GM12878 (cell line): Measurements from ENCODE around the gene MRPL1.

Experiments
- BACH1 ChIP-seq: fragments of 450-650 bp; IDR thresholded peaks from 2 replicates; pipeline ENCODE4 v1.6.1; 2017; ENCODE audit warnings: mild to moderate bottlenecking, borderline replicate concordance
- ESRRA ChIP-seq: IDR thresholded peaks from 2 replicates; pipeline ENCODE4 v1.6.1; 2012; ENCODE audit warnings: mild to moderate bottlenecking, low read length, improper control_type of control experiment
- EZH2 ChIP-seq: IDR thresholded peaks from 2 replicates; pipeline ENCODE4 v1.6.1; 2012; ENCODE audit warnings: low read depth, mild to moderate bottlenecking, control low read depth, inconsistent platforms, low read length, borderline replicate concordance; ENCODE audit not compliant: control insufficient read depth
- KDM1A ChIP-seq: fragments of 200-600 bp; sonication (generic); IDR thresholded peaks from 2 replicates; pipeline ENCODE4 v1.6.1; 2016; ENCODE audit warnings: borderline replicate concordance
- NKRF ChIP-seq: fragments of 450-650 bp; conservative IDR thresholded peaks from 2 replicates; pipeline ENCODE4 v1.6.1; 2017; ENCODE audit warnings: mild to moderate bottlenecking, moderate library complexity
- POLR2A ChIP-seq: IDR thresholded peaks from 2 replicates; pipeline ENCODE4 v1.6.1; 2011; ENCODE audit warnings: low read depth, mild to moderate bottlenecking, low read length
- RAD21 ChIP-seq: IDR thresholded peaks from 2 replicates; pipeline ENCODE4 v1.6.1; 2011; ENCODE audit warnings: mild to moderate bottlenecking, low read depth, low read length, moderate library complexity; ENCODE audit not compliant: insufficient read depth
- TCF12 ChIP-seq: IDR thresholded peaks from 2 replicates; pipeline ENCODE4 v1.6.1; 2011; ENCODE audit warnings: low read depth, mild to moderate bottlenecking, low read length
- TF ChIP-seq, protein P1 (sequence below): IDR thresholded peaks from 2 replicates; pipeline ENCODE4 v1.6.1; 2012; ENCODE audit warnings: low read depth, low read length, improper control_type of control experiment

DNA sequence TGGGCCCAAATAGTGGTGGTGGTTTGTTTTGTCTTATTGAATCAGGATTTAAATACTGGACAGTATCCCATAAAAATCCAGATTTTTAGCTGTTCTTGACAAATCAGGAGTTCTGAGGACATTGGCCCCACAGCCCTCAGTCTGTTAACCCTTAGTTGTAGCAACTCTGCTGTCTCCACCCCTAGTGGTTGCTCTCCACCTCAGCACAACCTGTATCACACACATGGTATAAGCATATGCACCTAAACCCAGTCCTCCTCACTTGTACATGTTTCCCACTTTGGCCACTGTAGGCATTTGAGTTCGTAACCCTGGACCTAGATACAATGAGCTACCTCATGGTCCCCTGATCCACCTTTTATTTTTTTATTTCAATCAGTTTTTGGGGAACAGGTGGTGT lies 75.9 kb downstream of the MRPL1 start:
- no peak for TF ChIP-seq EZH2
- TF ChIP-seq ESRRA: no peak
- TF ChIP-seq TCF12: no peak
- TF ChIP-seq, protein P1, sequence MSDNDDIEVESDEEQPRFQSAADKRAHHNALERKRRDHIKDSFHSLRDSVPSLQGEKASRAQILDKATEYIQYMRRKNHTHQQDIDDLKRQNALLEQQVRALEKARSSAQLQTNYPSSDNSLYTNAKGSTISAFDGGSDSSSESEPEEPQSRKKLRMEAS: no peak
- no peak for TF ChIP-seq RAD21
- no peak for TF ChIP-seq KDM1A
- no peak for TF ChIP-seq BACH1
- no peak for TF ChIP-seq NKRF
- no peak for TF ChIP-seq POLR2A
